Measurements from ENCODE around the gene CERS4.

DNA sequence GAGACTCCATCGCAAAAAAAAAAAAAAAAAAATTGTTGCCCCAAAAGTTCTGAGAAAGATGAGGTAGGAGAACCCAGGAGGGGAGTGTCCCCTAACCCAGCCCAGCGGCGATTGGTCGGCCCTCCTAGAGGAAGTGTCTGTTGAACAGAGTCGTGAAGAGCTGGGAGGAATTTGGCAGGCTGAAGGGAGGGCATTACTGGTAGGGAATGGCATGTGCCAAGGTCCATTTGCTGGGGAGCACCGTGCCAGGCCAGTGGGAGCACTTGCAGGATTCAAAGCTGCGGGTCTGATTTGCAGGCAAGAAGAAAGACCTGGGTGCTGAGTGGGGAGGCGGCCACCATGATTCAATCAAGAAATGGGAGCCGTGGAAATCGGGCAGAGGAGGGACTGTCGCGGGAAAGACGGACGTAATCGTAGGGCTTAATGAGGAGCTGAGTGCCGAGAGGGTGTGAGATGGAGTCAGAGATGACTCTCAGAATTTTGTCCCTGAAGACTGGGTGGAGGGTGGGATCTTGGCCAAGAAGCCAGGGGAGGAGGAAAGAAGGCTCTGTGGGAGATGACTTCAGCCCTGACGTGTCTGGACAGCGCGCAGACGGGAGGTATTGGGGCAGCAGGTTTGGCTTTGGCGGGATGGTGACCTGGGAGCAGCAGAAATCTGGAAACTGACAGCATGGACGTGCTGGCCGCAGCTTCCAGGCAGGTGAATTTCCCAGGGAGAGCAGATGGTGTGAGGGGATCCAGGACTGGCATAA lies 15.4 kb downstream of the CERS4 start:
- TF ChIP-seq, protein P1, sequence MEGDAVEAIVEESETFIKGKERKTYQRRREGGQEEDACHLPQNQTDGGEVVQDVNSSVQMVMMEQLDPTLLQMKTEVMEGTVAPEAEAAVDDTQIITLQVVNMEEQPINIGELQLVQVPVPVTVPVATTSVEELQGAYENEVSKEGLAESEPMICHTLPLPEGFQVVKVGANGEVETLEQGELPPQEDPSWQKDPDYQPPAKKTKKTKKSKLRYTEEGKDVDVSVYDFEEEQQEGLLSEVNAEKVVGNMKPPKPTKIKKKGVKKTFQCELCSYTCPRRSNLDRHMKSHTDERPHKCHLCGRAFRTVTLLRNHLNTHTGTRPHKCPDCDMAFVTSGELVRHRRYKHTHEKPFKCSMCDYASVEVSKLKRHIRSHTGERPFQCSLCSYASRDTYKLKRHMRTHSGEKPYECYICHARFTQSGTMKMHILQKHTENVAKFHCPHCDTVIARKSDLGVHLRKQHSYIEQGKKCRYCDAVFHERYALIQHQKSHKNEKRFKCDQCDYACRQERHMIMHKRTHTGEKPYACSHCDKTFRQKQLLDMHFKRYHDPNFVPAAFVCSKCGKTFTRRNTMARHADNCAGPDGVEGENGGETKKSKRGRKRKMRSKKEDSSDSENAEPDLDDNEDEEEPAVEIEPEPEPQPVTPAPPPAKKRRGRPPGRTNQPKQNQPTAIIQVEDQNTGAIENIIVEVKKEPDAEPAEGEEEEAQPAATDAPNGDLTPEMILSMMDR (IDR thresholded peaks at IDR 0.05 in 8 of 11, conservative IDR thresholded peaks at IDR 0.05 in 3 of 11): no peak
- no peak for TF ChIP-seq POLR2A (IDR thresholded peaks at IDR 0.05)
- TF ChIP-seq POLR2AphosphoS5 (IDR thresholded peaks at IDR 0.05): no peak

All from spleen (tissue), 7 donors.